Measurements from ENCODE around the gene C12orf57. TPM values are rescaled to one million over a fixed set of nuclear protein-coding genes. Genes with fewer than 3 reads are reported as not detected.

C12orf57 gene
- total RNA-seq, 1 donor from 2014 or later: 197 TPM

DNA sequence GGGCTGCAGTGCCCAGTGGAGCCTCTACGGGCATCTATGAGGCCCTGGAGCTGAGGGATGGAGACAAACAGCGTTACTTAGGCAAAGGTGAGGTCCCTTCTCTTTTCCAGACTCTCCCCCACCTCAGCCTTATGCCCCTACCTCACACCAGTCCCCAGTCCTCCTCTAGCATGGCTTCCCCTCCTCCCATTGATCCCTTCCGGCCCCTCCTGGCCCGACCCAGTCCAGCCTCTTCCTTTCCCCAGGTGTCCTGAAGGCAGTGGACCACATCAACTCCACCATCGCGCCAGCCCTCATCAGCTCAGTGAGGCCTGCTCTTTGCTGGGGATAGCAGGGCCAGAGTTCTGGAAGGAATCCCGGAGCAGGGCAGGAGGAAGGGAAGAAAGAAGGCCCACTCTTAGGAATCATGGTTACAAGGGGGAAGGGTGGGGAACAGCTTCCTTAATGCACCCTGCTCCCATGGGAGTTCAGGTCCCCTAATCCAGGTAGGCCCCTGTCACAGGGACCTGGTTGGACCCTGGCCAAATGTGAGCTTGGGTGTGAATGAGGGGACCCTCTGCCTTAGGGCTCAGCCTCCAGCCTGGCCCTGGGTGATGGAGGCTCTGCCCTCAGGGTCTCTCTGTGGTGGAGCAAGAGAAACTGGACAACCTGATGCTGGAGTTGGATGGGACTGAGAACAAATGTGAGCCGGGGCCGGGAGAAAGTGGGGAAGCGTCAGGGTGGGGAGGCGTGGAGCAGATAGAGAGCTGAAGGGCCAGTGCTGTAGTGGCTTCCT lies 27.2 kb upstream of the C12orf57 start:
- TF ChIP-seq, protein P1, sequence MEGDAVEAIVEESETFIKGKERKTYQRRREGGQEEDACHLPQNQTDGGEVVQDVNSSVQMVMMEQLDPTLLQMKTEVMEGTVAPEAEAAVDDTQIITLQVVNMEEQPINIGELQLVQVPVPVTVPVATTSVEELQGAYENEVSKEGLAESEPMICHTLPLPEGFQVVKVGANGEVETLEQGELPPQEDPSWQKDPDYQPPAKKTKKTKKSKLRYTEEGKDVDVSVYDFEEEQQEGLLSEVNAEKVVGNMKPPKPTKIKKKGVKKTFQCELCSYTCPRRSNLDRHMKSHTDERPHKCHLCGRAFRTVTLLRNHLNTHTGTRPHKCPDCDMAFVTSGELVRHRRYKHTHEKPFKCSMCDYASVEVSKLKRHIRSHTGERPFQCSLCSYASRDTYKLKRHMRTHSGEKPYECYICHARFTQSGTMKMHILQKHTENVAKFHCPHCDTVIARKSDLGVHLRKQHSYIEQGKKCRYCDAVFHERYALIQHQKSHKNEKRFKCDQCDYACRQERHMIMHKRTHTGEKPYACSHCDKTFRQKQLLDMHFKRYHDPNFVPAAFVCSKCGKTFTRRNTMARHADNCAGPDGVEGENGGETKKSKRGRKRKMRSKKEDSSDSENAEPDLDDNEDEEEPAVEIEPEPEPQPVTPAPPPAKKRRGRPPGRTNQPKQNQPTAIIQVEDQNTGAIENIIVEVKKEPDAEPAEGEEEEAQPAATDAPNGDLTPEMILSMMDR (IDR thresholded peaks at IDR 0.05): no peak
- intact Hi-C loops (cut with DNase I): no loop called here
- H3K9me3 ChIP-seq: no peaks in the 10 kb centered on the region
- no peak overlapping the region for H3K27ac ChIP-seq
- H3K36me3 ChIP-seq: no peaks in the 10 kb centered on the region
- H3K4me3 ChIP-seq: no peak overlapping the region
- DNase-seq (no peak), ATAC-seq (no peak)
- no peaks in the 10 kb centered on the region for H3K27me3 ChIP-seq
- H3K4me1 ChIP-seq: peaks cover 6% of the 10 kb centered on the region

DNA sequence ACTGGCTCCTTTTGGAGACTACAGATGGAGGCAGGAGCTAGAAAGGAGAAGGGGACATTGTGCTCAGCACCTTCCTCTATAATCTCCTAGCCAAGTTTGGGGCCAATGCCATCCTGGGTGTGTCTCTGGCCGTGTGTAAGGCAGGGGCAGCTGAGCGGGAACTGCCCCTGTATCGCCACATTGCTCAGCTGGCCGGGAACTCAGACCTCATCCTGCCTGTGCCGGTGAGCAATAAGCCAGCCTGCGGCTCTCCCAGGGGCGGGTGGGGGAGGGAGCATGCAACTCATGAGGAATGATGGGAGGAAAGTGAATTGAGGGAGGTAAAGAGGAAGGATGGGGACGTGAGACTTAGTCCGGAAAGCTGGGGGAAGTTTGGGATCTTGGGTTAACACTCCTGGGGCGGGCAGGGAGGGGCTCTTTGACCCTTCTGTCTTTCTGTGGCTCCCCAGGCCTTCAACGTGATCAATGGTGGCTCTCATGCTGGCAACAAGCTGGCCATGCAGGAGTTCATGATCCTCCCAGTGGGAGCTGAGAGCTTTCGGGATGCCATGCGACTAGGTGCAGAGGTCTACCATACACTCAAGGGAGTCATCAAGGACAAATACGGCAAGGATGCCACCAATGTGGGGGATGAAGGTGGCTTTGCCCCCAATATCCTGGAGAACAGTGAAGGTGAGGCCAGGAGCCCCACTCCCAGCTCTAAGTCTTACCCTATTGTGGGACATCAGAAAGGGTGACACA lies 26.2 kb upstream of the C12orf57 start:
- intact Hi-C loops (cut with DNase I): no loop called here
- H3K4me3 ChIP-seq: no peak overlapping the region
- H3K9me3 ChIP-seq: no peaks in the 10 kb centered on the region
- no peaks in the 10 kb centered on the region for H3K36me3 ChIP-seq
- H3K27ac ChIP-seq: no peak overlapping the region
- ATAC-seq: no peak
- TF ChIP-seq, protein P1 (IDR thresholded peaks at IDR 0.05): no peak
- peaks cover 6% of the 10 kb centered on the region for H3K4me1 ChIP-seq
- DNase-seq: no peak
- no peaks in the 10 kb centered on the region for H3K27me3 ChIP-seq

DNA sequence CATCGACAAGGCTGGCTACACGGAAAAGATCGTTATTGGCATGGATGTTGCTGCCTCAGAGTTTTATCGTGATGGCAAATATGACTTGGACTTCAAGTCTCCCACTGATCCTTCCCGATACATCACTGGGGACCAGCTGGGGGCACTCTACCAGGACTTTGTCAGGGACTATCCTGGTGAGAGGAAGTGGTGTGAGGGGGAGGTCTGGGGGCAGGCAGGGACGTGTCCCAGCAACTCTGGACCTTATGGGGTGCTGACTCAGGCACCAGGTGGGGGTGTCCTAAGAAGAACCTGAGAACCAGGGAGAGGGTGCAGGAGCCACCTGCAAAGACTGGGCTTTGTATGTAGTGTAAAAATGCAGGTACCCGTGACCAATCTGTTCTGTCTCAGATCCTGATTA lies 24.2 kb upstream of the C12orf57 start:
- intact Hi-C loops (cut with DNase I): no loop called here
- no peak for ATAC-seq
- peak; percentile 31 for DNase-seq
- H3K9me3 ChIP-seq: no peaks in the 10 kb centered on the region
- peaks cover 3% of the 10 kb centered on the region for H3K4me1 ChIP-seq
- H3K36me3 ChIP-seq: no peaks in the 10 kb centered on the region
- TF ChIP-seq, protein P1 (IDR thresholded peaks at IDR 0.05): no peak
- H3K27me3 ChIP-seq: no peaks in the 10 kb centered on the region
- H3K27ac ChIP-seq: no peak overlapping the region
- no peak overlapping the region for H3K4me3 ChIP-seq

DNA sequence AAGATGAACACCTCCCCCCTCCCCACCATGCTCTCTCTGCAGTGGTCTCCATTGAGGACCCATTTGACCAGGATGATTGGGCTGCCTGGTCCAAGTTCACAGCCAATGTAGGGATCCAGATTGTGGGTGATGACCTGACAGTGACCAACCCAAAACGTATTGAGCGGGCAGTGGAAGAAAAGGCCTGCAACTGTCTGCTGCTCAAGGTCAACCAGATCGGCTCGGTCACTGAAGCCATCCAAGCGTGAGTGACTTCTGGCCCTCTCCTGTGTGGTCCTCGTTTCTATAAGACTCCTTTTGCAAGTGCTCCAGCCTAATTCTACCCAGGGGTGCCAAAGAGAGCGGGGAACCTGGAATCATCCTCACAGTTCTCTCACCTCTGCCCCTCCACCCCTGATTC lies 22.3 kb upstream of the C12orf57 start:
- TF ChIP-seq, protein P1 (IDR thresholded peaks at IDR 0.05): no peak
- no peak overlapping the region for H3K27ac ChIP-seq
- no peak for DNase-seq
- intact Hi-C loops (cut with DNase I): no loop called here
- H3K36me3 ChIP-seq: no peaks in the 10 kb centered on the region
- no peak overlapping the region for H3K4me3 ChIP-seq
- H3K27me3 ChIP-seq: no peaks in the 10 kb centered on the region
- H3K9me3 ChIP-seq: no peaks in the 10 kb centered on the region
- ATAC-seq: no peak
- peaks cover 20% of the 10 kb centered on the region for H3K4me1 ChIP-seq

DNA sequence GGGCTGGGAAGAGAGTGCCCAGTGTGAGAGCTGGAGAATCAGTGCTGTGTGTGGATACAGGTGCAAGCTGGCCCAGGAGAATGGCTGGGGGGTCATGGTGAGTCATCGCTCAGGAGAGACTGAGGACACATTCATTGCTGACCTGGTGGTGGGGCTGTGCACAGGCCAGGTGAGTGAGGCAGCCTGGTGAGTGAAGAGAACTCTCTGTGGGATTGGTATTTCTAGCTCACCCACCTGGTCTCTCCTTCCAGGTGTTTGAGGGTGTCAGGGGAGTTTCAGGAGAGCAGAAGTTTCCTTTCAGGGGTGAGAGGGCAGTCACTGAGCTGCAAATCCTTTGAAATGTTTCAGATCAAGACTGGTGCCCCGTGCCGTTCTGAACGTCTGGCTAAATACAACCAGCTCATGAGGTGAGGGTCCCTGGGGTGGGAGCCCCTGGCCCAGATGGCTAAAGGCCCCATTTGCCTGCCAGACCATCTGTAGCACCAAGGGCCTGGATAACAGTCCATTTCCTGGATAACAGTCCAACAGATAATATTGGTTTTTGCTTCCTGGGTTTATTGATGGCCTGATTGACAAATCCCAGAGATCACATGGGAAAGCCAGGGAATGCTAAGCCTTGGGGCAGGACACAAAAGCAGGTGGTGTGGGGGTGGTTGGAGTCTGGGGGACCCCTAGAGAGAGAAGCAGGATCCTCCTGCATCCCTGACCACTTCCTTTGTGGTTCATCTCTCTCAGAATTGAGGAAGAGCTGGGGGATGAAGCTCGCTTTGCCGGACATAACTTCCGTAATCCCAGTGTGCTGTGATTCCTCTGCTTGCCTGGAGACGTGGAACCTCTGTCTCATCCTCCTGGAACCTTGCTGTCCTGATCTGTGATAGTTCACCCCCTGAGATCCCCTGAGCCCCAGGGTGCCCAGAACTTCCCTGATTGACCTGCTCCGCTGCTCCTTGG lies 21.6 kb upstream of the C12orf57 start:
- Histone ChIP-seq H3K27ac (peak overlapping the region; percentile 17), H3K4me1 (peaks cover 27% of the 10 kb centered on the region), H3K27me3 (no peaks in the 10 kb centered on the region), H3K9me3 (no peaks in the 10 kb centered on the region), H3K4me3 (peak overlapping the region; percentile 10), H3K36me3 (no peaks in the 10 kb centered on the region)
- TF ChIP-seq, protein P1 (IDR thresholded peaks at IDR 0.05): no peak
- ATAC-seq: no peak
- no peak for DNase-seq
- intact Hi-C loops (cut with DNase I): no loop called here

Measured in upper lobe of right lung (tissue), 1 donor.